Pancreas (tissue), 10 donors: ENCODE measurements around the gene INHA. TPM values are rescaled to one million over a fixed set of nuclear protein-coding genes. Genes with fewer than 3 reads are reported as not detected.

ENCODE experiments used
- ATAC-seq, 4 donors: fragments of 200-7000 bp; cut with Tn5 transposase; one replicate each; pipeline versions ENCODE4 v1.8.0 to v1.9.1; 2020; ENCODE audit warnings: mild to moderate bottlenecking in 4 of 4, moderate library complexity in 4 of 4
- DNase-seq, 6 donors: peaks; one replicate each; pipeline ENCODE4 v3.0.0-alpha.2; 2020
- FAIRE-seq: peaks from 2 replicates; lab custom pipeline; 2012; peaks lifted over from hg19 to GRCh38; lab: Jason Lieb, UNC
- H3K27ac ChIP-seq, 4 donors: fragments of 200-600 bp; sonication (generic); 1 replicate in 3 of 4; 2 replicates in 1 of 4; pipeline versions ENCODE4 v1.5.0 to v1.8.0; 2020
- H3K27me3 ChIP-seq, 4 donors: fragments of 200-600 bp; one replicate each; pipeline ENCODE4 v1.8.0; 2021
- H3K36me3 ChIP-seq, 3 donors: fragments of 200-600 bp; sonication (generic) in 1 of 3; one replicate each; pipeline versions ENCODE4 v1.5.0 to v1.8.0; 2020 to 2021
- H3K4me1 ChIP-seq, 3 donors: fragments of 200-600 bp; one replicate each; pipeline ENCODE4 v1.8.0; 2021
- H3K4me3 ChIP-seq, 4 donors: fragments of 200-600 bp; sonication (generic) in 2 of 4; one replicate each; pipeline versions ENCODE4 v1.5.0 to v1.8.0; 2020 to 2021
- H3K9me3 ChIP-seq, 4 donors: fragments of 200-600 bp; one replicate each; pipeline ENCODE4 v1.8.0; 2021
- WGBS, 2 donors: extraction: QIAGEN DNeasy Blood & Tissue Kit; methylation state at CpG; one replicate each; pipeline ENCODE4 v1.1.7; 2013; 5-methylcytosine and 5-hydroxymethylcytosine counted together
- intact Hi-C, 3 donors: fragments of 100-400 bp; cut with DNase I; formaldehyde crosslinking; loops; one replicate each; pipeline versions ENCODE4 v1.11.1 to v1.14.2; 2022
- polyA plus RNA-seq, 2 donors: library from polyadenylated mRNA; stranded (reverse); fragments of 200-250 nt; gene quantifications; one replicate each; pipeline ENCODE4 v1.2.3, GENCODE V29; 2013
- total RNA-seq, 6 donors: library from RNA; stranded (reverse); fragmentation: NEBNext Ultra II Directional in 4 of 6; extraction: Animal tissue kit (Norgen Biotek cat#: 25700) in 4 of 6; gene quantifications; one replicate each; pipeline versions ENCODE4 v1.2.1 to v1.2.4, GENCODE V29; 2021 to 2023
- TF ChIP-seq, protein P1 (sequence below), 4 donors: fragments of 200-600 bp; sonication (generic) in 3 of 4; IDR thresholded peaks; one replicate each; pipeline versions ENCODE4 v1.5.0 to v1.8.0; 2021; ENCODE audit warnings: antibody characterized with exemption in 4 of 4
- donor health status: healthy with polysubstance abuse.
- donor health status: DM: no; HTN: no; CAD: no; lungs with moderate emphysema.
- donor health status: DM: no; HTN: no; CAD: no.
- donor health status: control.
- donor health status: control.
- donor health status: Bipolar disorder and iron deficiency.
- donor health status: DM: yes; HTN: yes; CAD: no.
- donor health status: DM: no; HTN: no; CAD: no.
- donor health status: DM: no; HTN: no; CAD: no.
- donor health status: DM: yes; HTN: yes; CAD: no.

Gene INHA
- total and polyA plus RNA-seq, 8 donors, result 0.94 to 8.9 (median 3.9) TPM

DNA sequence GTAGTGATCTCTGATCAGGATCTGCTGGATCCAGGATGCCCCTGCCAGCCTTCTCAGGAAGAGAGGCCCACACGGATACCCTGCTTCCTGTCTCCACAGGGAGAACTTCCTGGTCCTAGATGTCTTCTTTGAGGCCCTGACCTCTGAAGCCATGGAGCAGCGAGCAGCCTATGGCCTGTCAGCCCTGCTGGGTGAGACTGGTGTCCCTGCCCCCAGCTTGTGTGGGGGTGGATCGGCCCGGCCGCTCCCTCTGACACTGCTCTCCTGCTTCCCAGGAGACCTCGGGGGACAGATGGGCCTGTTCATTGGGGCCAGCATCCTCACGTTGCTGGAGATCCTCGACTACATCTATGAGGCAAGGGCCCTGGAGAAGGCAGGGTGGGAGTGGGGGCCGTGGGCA lies 35.1 kb upstream of the INHA start:
- Histone ChIP-seq H3K9me3 (no peaks in the 10 kb centered on the region), H3K27me3 (no peaks in the 10 kb centered on the region), H3K36me3 (peaks cover 2 to 26% (median 19%) of the 10 kb centered on the region in 3 donors), H3K27ac (no peak overlapping the region), H3K4me1 (peaks cover 0 to 5% (median 4%) of the 10 kb centered on the region in 3 donors), H3K4me3 (no peak overlapping the region)
- intact Hi-C loops, result loop anchor here in 1 of 3 donors (10.0 kb wide), 2 partner anchors 72 to 108 kb away; no protein-coding TSS in a partner anchor
- TF ChIP-seq, protein P1, sequence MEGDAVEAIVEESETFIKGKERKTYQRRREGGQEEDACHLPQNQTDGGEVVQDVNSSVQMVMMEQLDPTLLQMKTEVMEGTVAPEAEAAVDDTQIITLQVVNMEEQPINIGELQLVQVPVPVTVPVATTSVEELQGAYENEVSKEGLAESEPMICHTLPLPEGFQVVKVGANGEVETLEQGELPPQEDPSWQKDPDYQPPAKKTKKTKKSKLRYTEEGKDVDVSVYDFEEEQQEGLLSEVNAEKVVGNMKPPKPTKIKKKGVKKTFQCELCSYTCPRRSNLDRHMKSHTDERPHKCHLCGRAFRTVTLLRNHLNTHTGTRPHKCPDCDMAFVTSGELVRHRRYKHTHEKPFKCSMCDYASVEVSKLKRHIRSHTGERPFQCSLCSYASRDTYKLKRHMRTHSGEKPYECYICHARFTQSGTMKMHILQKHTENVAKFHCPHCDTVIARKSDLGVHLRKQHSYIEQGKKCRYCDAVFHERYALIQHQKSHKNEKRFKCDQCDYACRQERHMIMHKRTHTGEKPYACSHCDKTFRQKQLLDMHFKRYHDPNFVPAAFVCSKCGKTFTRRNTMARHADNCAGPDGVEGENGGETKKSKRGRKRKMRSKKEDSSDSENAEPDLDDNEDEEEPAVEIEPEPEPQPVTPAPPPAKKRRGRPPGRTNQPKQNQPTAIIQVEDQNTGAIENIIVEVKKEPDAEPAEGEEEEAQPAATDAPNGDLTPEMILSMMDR (IDR thresholded peaks at IDR 0.05), result no peak
- 37 to 38% methylated on average over 9 of the region's 9 CpGs for WGBS, 2 donors
- ATAC-seq (no peak), FAIRE-seq (no peak), DNase-seq (peak in 1 of 6 donors; percentile 72)

DNA sequence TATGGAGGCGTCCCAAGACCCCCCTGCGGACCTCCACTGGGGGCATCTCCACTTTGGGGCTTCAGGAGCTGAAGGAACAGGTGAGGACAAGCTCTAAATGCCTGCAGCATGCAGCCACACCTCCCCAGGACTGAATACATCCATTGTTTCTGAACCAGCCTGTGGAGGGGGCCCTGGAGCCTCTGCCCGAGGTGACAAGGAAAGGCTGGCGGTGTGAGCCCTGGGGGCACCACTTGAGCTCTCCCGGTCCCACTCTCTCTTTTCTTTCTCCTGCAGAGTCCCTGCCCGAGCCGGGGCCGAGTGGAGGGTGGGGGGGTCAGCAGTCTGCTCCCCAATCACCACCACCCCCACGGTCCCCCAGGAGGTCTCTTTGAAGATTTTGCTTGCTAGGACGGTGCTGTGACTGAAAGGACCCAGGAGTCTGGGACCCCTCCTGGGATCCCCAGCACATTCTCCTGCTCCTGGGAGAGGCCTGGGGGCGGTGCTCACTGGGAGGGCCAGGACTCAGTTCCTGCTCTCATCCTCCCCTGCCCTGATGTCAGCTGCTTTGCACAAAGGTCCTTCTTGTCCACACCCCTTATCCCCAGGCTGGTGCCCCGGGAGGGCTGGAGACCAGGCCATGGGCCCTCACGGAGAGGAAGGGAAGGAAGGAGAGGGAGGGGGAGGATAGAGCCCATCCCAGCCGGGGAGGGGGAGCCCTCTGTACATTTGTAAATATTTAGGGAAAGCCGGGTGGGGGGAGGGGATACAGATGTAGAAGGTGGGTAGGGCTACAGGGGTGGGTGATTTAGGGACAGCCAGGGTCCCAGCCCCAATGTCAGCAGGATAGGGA lies 34.2 kb upstream of the INHA start:
- ATAC-seq (no peak), FAIRE-seq (no peak), DNase-seq (peak in 1 of 6 donors; percentile 67)
- no peaks in the 10 kb centered on the region for H3K9me3 ChIP-seq
- H3K4me3 ChIP-seq, result no peak overlapping the region
- TF ChIP-seq, protein P1 (IDR thresholded peaks at IDR 0.05), result no peak
- 54 to 58% methylated on average over 12 to 14 of the region's 15 CpGs for WGBS, 2 donors
- H3K27me3 ChIP-seq, result no peaks in the 10 kb centered on the region
- H3K36me3 ChIP-seq, result peaks cover 2 to 26% (median 19%) of the 10 kb centered on the region in 3 donors
- intact Hi-C loops, result loop anchor here in 1 of 3 donors (10.0 kb wide), 2 partner anchors 73 to 107 kb away; no protein-coding TSS in a partner anchor
- no peak overlapping the region for H3K27ac ChIP-seq
- H3K4me1 ChIP-seq, result peaks cover 0 to 5% (median 4%) of the 10 kb centered on the region in 3 donors

DNA sequence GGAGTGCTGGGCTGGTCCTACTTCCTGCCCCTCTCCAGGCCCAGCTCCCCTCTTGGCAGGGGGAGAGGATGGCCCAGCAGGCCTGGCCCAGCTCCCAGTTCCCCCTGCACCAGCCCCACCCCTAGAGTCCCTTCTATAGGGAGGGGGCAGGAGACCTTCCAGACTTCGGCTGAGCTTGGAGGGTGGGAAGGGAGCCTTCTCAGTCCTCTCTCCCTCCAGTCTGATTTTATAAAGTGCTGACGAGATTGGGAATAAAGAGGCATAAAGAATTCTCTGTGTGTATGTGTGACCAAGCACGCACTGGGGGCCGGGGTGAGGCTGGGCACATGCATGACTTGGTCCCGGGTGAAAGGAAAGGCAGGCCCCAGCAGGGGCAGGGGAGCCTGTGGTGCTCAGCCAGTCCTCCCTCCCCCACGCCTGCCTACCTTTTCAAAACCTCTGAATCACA lies 33.6 kb upstream of the INHA start:
- intact Hi-C loops, result loop anchor here in 1 of 3 donors (10.0 kb wide), 2 partner anchors 74 to 106 kb away; no protein-coding TSS in a partner anchor
- no peak for FAIRE-seq
- Histone ChIP-seq H3K27me3 (no peaks in the 10 kb centered on the region), H3K4me1 (peaks cover 0 to 5% (median 4%) of the 10 kb centered on the region in 3 donors), H3K9me3 (no peaks in the 10 kb centered on the region), H3K27ac (no peak overlapping the region), H3K36me3 (peaks cover 2 to 26% (median 19%) of the 10 kb centered on the region in 3 donors), H3K4me3 (no peak overlapping the region)
- TF ChIP-seq, protein P1 (IDR thresholded peaks at IDR 0.05), result no peak
- WGBS, 2 donors, result 72 to 78% methylated on average over 6 of the region's 6 CpGs
- no peak for ATAC-seq
- DNase-seq, result no peak

DNA sequence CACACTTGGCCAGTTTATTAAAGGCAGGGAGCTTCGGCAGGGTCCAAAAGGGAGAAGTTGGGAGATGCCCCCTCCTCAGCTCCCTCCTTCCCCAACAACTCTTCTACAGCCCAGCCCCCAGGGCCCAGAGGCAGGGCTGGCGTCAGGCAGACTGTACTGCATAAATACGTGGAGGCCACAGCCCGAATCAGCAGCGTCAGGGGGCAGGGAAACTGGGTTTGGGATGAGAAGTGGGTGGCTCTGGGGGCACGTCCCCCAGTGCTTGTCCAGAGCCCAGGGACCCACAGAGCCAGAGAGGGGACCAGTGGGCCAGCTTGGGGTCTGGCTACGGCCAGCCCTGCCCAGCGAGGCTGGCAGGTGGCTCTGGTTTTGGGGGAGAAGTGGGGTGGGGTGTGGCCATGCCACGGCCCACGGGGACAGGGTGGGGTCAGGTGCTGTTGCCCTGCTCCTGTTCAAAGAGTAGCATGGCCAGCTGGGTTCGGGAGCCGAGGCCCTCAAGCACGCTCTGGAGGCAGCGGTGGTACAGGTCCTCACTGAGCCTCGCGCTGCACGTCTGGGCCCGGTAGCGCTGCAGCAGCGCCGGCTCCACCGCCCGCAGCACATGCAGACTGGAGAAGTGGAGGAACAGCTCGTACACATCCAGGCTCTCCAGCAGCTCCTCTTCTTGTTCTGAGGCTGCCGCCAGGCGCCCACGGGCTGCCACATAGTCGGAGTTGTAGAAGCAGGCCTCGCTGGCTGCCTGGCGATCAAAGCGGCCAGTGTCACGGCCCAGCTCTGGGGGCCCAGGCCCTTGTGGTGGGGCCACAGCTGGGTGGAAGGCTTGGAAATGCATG lies 32.9 kb upstream of the INHA start:
- Histone ChIP-seq H3K4me3 (no peak overlapping the region), H3K9me3 (no peaks in the 10 kb centered on the region), H3K36me3 (peaks cover 2 to 26% (median 19%) of the 10 kb centered on the region in 3 donors), H3K27ac (no peak overlapping the region), H3K27me3 (no peaks in the 10 kb centered on the region), H3K4me1 (peaks cover 0 to 5% (median 4%) of the 10 kb centered on the region in 3 donors)
- peak in 1 of 6 donors; percentile 75 for DNase-seq
- no peak for FAIRE-seq
- 86 to 87% methylated on average over 30 to 32 of the region's 32 CpGs for WGBS, 2 donors
- TF ChIP-seq, protein P1 (IDR thresholded peaks at IDR 0.05), result no peak
- intact Hi-C loops, result loop anchor here in 1 of 3 donors (10.0 kb wide), 2 partner anchors 74 to 106 kb away; no protein-coding TSS in a partner anchor
- no peak for ATAC-seq
